Measurements from ENCODE around the gene IGSF21. TPM values are rescaled to one million over a fixed set of nuclear protein-coding genes. Genes with fewer than 3 reads are reported as not detected.

Gene IGSF21
- total and polyA plus RNA-seq, 9 donors: 0.04 to 0.48 (median 0.21) TPM; not detected in 1

- WGBS (ENCODE audit: insufficient coverage): 48% methylated on average over 7 of the region's 11 CpGs
- Histone ChIP-seq H3K36me3 (ENCODE audit: control insufficient read depth, insufficient read depth, low read length) (no peaks in the 10 kb centered on the region), H3K4me3 (ENCODE audit: low read length) (no peak overlapping the region), H3K4me1 (ENCODE audit: control insufficient read depth, insufficient read depth, low read length) (peaks cover 5% of the 10 kb centered on the region), H3K9me3 (replicated peaks; ENCODE audit: control insufficient read depth, low read depth, low read length) (no peaks in the 10 kb centered on the region), H3K27me3 (ENCODE audit: control insufficient read depth, insufficient read depth, low read length) (peaks cover 6% of the 10 kb centered on the region), H3K27ac (ENCODE audit: low read length) (no peak overlapping the region)
- no peak for DNase-seq
These were observed 34.4 kb upstream of the IGSF21 start for GRCh38 chr1:18073066-18073642.

GRCh38 chr1:18077657-18078215, 29.9 kb upstream of the IGSF21 start:
- Histone ChIP-seq H3K27ac (ENCODE audit: low read length) (no peak overlapping the region), H3K36me3 (ENCODE audit: control insufficient read depth, insufficient read depth, low read length) (no peaks in the 10 kb centered on the region), H3K9me3 (replicated peaks; ENCODE audit: control insufficient read depth, low read depth, low read length) (no peaks in the 10 kb centered on the region), H3K27me3 (ENCODE audit: control insufficient read depth, insufficient read depth, low read length) (peaks cover 17% of the 10 kb centered on the region), H3K4me3 (ENCODE audit: low read length) (no peak overlapping the region), H3K4me1 (ENCODE audit: control insufficient read depth, insufficient read depth, low read length) (peaks cover 14% of the 10 kb centered on the region)
- no peak for DNase-seq
- 27% methylated on average over 6 of the region's 7 CpGs for WGBS (ENCODE audit: insufficient coverage)

- 44% methylated on average over 24 of the region's 31 CpGs for WGBS (ENCODE audit: insufficient coverage)
- peaks cover 14% of the 10 kb centered on the region for H3K4me1 ChIP-seq (ENCODE audit: control insufficient read depth, insufficient read depth, low read length)
- H3K27me3 ChIP-seq (ENCODE audit: control insufficient read depth, insufficient read depth, low read length): peaks cover 17% of the 10 kb centered on the region
- H3K4me3 ChIP-seq (ENCODE audit: low read length): no peak overlapping the region
- no peak for DNase-seq
- H3K9me3 ChIP-seq (replicated peaks; ENCODE audit: control insufficient read depth, low read depth, low read length): no peaks in the 10 kb centered on the region
- H3K27ac ChIP-seq (ENCODE audit: low read length): no peak overlapping the region
- no peaks in the 10 kb centered on the region for H3K36me3 ChIP-seq (ENCODE audit: control insufficient read depth, insufficient read depth, low read length)
These were observed 27.5 kb upstream of the IGSF21 start for GRCh38 chr1:18079941-18080735.

GRCh38 chr1:18085387-18086074, 22.1 kb upstream of the IGSF21 start:
- Histone ChIP-seq H3K27ac (ENCODE audit: low read length) (no peak overlapping the region), H3K4me3 (ENCODE audit: low read length) (no peak overlapping the region), H3K4me1 (ENCODE audit: control insufficient read depth, insufficient read depth, low read length) (no peaks in the 10 kb centered on the region), H3K9me3 (replicated peaks; ENCODE audit: control insufficient read depth, low read depth, low read length) (no peaks in the 10 kb centered on the region), H3K27me3 (ENCODE audit: control insufficient read depth, insufficient read depth, low read length) (peaks cover 13% of the 10 kb centered on the region), H3K36me3 (ENCODE audit: control insufficient read depth, insufficient read depth, low read length) (no peaks in the 10 kb centered on the region)
- DNase-seq: no peak
- 70% methylated on average over 3 of the region's 5 CpGs for WGBS (ENCODE audit: insufficient coverage)

GRCh38 chr1:18088077-18088594, 19.5 kb upstream of the IGSF21 start:
- WGBS (ENCODE audit: insufficient coverage): 55% methylated on average over 4 of the region's 10 CpGs
- DNase-seq: no peak
- H3K27me3 ChIP-seq (ENCODE audit: control insufficient read depth, insufficient read depth, low read length): peaks cover 12% of the 10 kb centered on the region
- H3K4me1 ChIP-seq (ENCODE audit: control insufficient read depth, insufficient read depth, low read length): no peaks in the 10 kb centered on the region
- H3K4me3 ChIP-seq (ENCODE audit: low read length): no peak overlapping the region
- no peak overlapping the region for H3K27ac ChIP-seq (ENCODE audit: low read length)
- H3K9me3 ChIP-seq (replicated peaks; ENCODE audit: control insufficient read depth, low read depth, low read length): no peaks in the 10 kb centered on the region
- no peaks in the 10 kb centered on the region for H3K36me3 ChIP-seq (ENCODE audit: control insufficient read depth, insufficient read depth, low read length)

- Histone ChIP-seq H3K27ac (ENCODE audit: low read length) (no peak overlapping the region), H3K27me3 (ENCODE audit: control insufficient read depth, insufficient read depth, low read length) (peaks cover 10% of the 10 kb centered on the region), H3K4me3 (ENCODE audit: low read length) (no peak overlapping the region), H3K4me1 (ENCODE audit: control insufficient read depth, insufficient read depth, low read length) (no peaks in the 10 kb centered on the region), H3K9me3 (replicated peaks; ENCODE audit: control insufficient read depth, low read depth, low read length) (no peaks in the 10 kb centered on the region), H3K36me3 (ENCODE audit: control insufficient read depth, insufficient read depth, low read length) (no peaks in the 10 kb centered on the region)
- 100% methylated on average over 1 of the region's 1 CpG for WGBS (ENCODE audit: insufficient coverage)
- DNase-seq: no peak
These were observed 18.1 kb upstream of the IGSF21 start for GRCh38 chr1:18089488-18089887.

GRCh38 chr1:18090636-18091035, 17.0 kb upstream of the IGSF21 start:
- Histone ChIP-seq H3K27me3 (ENCODE audit: control insufficient read depth, insufficient read depth, low read length) (peaks cover 12% of the 10 kb centered on the region), H3K27ac (ENCODE audit: low read length) (no peak overlapping the region)
- 10% methylated on average over 3 of the region's 8 CpGs for WGBS (ENCODE audit: insufficient coverage)

GRCh38 chr1:18091660-18092446, 15.7 kb upstream of the IGSF21 start:
- Histone ChIP-seq H3K27ac (ENCODE audit: low read length) (no peak overlapping the region), H3K4me1 (ENCODE audit: control insufficient read depth, insufficient read depth, low read length) (no peaks in the 10 kb centered on the region), H3K9me3 (replicated peaks; ENCODE audit: control insufficient read depth, low read depth, low read length) (no peaks in the 10 kb centered on the region), H3K4me3 (ENCODE audit: low read length) (no peak overlapping the region), H3K27me3 (ENCODE audit: control insufficient read depth, insufficient read depth, low read length) (peaks cover 15% of the 10 kb centered on the region), H3K36me3 (ENCODE audit: control insufficient read depth, insufficient read depth, low read length) (no peaks in the 10 kb centered on the region)
- 33% methylated on average over 6 of the region's 7 CpGs for WGBS (ENCODE audit: insufficient coverage)
- no peak for DNase-seq

More at GRCh38 chr1:18090636-18091035, 17.0 kb upstream of the IGSF21 start:
- H3K4me3 ChIP-seq (ENCODE audit: low read length): no peak overlapping the region
- H3K36me3 ChIP-seq (ENCODE audit: control insufficient read depth, insufficient read depth, low read length): no peaks in the 10 kb centered on the region
- no peaks in the 10 kb centered on the region for H3K4me1 ChIP-seq (ENCODE audit: control insufficient read depth, insufficient read depth, low read length)
- DNase-seq: no peak
- no peaks in the 10 kb centered on the region for H3K9me3 ChIP-seq (replicated peaks; ENCODE audit: control insufficient read depth, low read depth, low read length)

- Histone ChIP-seq H3K27ac (ENCODE audit: low read length) (no peak overlapping the region), H3K36me3 (ENCODE audit: control insufficient read depth, insufficient read depth, low read length) (no peaks in the 10 kb centered on the region), H3K4me1 (ENCODE audit: control insufficient read depth, insufficient read depth, low read length) (no peaks in the 10 kb centered on the region), H3K4me3 (ENCODE audit: low read length) (no peak overlapping the region), H3K9me3 (replicated peaks; ENCODE audit: control insufficient read depth, low read depth, low read length) (no peaks in the 10 kb centered on the region), H3K27me3 (ENCODE audit: control insufficient read depth, insufficient read depth, low read length) (peaks cover 16% of the 10 kb centered on the region)
- WGBS (ENCODE audit: insufficient coverage): 34% methylated on average over 2 of the region's 2 CpGs
- no peak for DNase-seq
These were observed 14.4 kb upstream of the IGSF21 start for GRCh38 chr1:18093193-18093592.
